Small intestine (tissue), 7 donors: ENCODE measurements around the gene PIP5KL1. TPM values are rescaled to one million over a fixed set of nuclear protein-coding genes. Genes with fewer than 3 reads are reported as not detected.

Experiments used
- DNase-seq, 2 donors: peaks; one replicate each; pipeline versions ENCODE4 v3.0.0 to v3.0.0-alpha.2; 2013
- FAIRE-seq: peaks from 2 replicates; lab custom pipeline; 2012; peaks lifted over from hg19 to GRCh38; lab: Jason Lieb, UNC
- H3K27ac ChIP-seq, 3 donors: one replicate each; pipeline ENCODE4 v1.5.1; 2013; ENCODE audit warnings: low read length in 2 of 3, mild to moderate bottlenecking in 2 of 3, control low read depth in 1 of 3, inconsistent platforms in 1 of 3, low read depth in 1 of 3, moderate library complexity in 1 of 3
- H3K27me3 ChIP-seq, 3 donors: one replicate each; pipeline ENCODE4 v1.6.1; 2013; ENCODE audit warnings: low read length in 3 of 3, inconsistent platforms in 1 of 3; ENCODE audit not compliant: control insufficient read depth in 3 of 3, insufficient read depth in 3 of 3
- H3K36me3 ChIP-seq, 3 donors: one replicate each; pipeline ENCODE4 v1.6.1; 2013; ENCODE audit warnings: low read length in 3 of 3, inconsistent platforms in 1 of 3, low read depth in 1 of 3, mild to moderate bottlenecking in 1 of 3, moderate library complexity in 1 of 3; ENCODE audit not compliant: control insufficient read depth in 3 of 3, insufficient read depth in 2 of 3
- H3K4me1 ChIP-seq, 3 donors: one replicate each; pipeline ENCODE4 v1.6.1; 2013; ENCODE audit warnings: low read length in 2 of 3, inconsistent platforms in 1 of 3, low read depth in 1 of 3, mild to moderate bottlenecking in 1 of 3, moderate library complexity in 1 of 3; ENCODE audit not compliant: control insufficient read depth in 3 of 3, insufficient read depth in 2 of 3
- H3K4me3 ChIP-seq, 3 donors: one replicate each; pipeline ENCODE4 v1.5.1; 2013; ENCODE audit warnings: low read length in 3 of 3, control low read depth in 1 of 3, inconsistent platforms in 1 of 3, low read depth in 1 of 3, mild to moderate bottlenecking in 1 of 3, moderate library complexity in 1 of 3
- H3K9me3 ChIP-seq, 2 donors: one replicate each; pipeline ENCODE4 v1.6.1; 2013; ENCODE audit warnings: low read depth in 1 of 2, low read length in 1 of 2; ENCODE audit not compliant: control insufficient read depth in 2 of 2, insufficient read depth in 1 of 2
- WGBS, 3 donors: extraction: QIAGEN DNeasy Blood & Tissue Kit; methylation state at CpG; one replicate each; pipeline ENCODE4 v1.1.7; 2013; 5-methylcytosine and 5-hydroxymethylcytosine counted together
- polyA plus RNA-seq, 4 donors: library from polyadenylated mRNA; stranded (reverse) in 3 of 4; unstranded in 1 of 4; fragments of 200-250 nt in 3 of 4; fragments of 120-200 nt in 1 of 4; gene quantifications; one replicate each; pipeline versions ENCODE4 v1.2.1 to v1.2.3, GENCODE V29; 2013
- donor health status: healthy with polysubstance abuse.
- donor health status: control.
- donor health status: control.
- donor health status: Bipolar disorder and iron deficiency.
- donor health status: healthy.

PIP5KL1 gene
- polyA plus RNA-seq, 4 donors: 0.40 to 0.81 (median 0.60) TPM; not detected in 1

DNA sequence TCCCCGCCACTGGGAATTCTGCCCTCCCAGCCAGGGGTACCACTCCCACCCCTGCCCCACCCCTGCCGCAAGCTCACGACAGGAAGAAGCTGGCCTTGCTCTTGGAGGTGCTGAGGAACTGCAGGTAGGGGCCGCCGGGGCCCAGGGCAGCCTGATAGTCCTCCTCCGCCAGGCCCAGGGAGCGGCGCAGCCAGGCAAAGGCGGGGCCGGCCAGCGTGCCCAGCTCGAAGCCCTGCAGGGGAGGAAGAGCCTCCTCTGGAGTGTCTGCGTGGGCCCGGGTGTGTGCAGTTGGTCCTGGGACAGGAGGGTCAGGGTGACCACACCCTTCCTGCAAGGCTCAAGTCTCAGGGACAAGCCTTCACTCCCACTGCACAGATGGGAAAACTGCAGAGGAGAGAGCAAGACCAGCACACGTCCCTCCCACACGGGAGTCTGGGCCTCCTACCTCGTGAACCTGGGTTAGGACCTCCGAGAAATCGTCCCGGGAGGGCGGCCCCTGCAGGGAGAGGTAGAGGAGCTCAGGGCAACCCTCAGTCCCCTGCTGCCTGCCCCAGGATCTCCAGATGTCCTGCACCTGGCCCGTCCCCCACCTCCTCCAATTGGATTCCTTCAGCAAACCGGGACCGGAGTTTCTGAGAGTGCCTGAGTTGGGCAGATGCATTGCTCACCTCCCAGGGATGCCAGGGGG is 2.4 kb downstream of the PIP5KL1 start:
- no peaks in the 10 kb centered on the region for H3K9me3 ChIP-seq
- peaks cover 3 to 70% (median 3%) of the 10 kb centered on the region in 3 donors for H3K27me3 ChIP-seq
- 9 to 24% (median 24%) methylated on average over 23 to 24 of the region's 24 CpGs for WGBS, 3 donors
- DNase-seq (peak in 1 of 2 donors; percentile 54), FAIRE-seq (no peak)
- peaks cover 4 to 30% (median 6%) of the 10 kb centered on the region in 3 donors for H3K4me1 ChIP-seq
- peak overlapping the region in 2 of 3 donors; percentile 22 to 27 for H3K4me3 ChIP-seq
- H3K27ac ChIP-seq: no peak overlapping the region
- H3K36me3 ChIP-seq: peaks cover 0 to 4% (median 0%) of the 10 kb centered on the region in 3 donors

DNA sequence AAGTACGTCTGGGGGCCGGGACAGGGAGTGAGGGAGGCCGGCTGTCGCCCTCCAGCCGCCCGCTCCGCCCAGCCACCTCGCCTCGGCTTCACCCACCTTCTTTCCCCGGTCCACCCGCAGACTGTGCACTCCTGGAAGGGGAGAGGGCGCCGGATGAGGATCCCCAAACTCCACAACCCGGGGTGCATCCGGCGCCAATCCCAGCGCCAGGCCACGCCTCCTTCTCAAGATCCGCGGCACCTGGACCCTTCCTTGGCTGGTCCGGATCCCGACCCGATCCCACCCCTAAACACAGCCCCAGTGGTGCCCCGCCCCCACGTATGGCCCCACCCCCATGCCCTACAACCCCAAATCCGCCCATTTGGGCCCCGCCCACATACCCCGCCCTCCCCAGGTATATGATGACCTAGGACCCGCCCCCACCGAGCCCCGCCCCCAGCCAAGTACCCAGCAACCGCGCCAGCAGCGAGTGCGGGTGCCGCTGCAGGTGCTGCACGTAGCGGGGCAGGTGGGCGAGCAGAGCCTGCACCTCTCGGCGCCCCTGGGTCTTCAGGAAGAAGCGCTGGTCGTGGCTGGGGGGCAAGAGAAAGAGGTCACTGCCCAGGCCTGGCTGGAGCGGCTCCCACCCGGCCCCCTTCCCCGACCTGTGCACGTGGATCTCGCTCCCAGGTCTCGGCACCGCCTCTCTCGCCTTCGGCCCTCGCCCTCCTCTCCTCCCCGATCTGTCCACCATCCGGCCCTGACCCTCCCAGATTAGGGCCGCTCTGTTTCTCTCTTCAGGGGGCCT is 3.2 kb downstream of the PIP5KL1 start:
- WGBS, 3 donors: 1 to 4% (median 2%) methylated on average over 37 to 53 of the region's 56 CpGs
- Histone ChIP-seq H3K4me3 (peak overlapping the region in 2 of 3 donors; percentile 22 to 27), H3K27me3 (peaks cover 3 to 74% (median 3%) of the 10 kb centered on the region in 3 donors), H3K27ac (no peak overlapping the region), H3K9me3 (no peaks in the 10 kb centered on the region), H3K4me1 (peaks cover 4 to 30% (median 6%) of the 10 kb centered on the region in 3 donors), H3K36me3 (no peaks in the 10 kb centered on the region)
- FAIRE-seq (no peak), DNase-seq (peak; percentile 45 to 61)

DNA sequence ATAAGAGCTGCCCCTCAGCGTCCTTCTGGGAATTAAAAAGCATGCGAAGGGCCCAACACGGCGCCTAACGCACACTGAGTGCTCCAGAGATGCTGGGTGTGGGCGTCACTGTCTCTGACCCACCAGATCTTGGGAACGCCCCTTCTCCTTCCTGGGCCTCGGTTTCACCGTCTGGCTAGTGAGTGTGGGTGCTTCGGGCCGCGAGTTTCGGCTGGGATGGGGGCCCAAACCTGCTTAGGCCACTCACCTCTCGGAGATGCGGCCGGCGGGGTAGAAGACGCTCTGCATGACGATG is 3.7 kb downstream of the PIP5KL1 start:
- no peaks in the 10 kb centered on the region for H3K36me3 ChIP-seq
- H3K27ac ChIP-seq: no peak overlapping the region
- peaks cover 4 to 32% (median 6%) of the 10 kb centered on the region in 3 donors for H3K4me1 ChIP-seq
- DNase-seq: no peak
- H3K9me3 ChIP-seq: no peaks in the 10 kb centered on the region
- 7 to 11% (median 8%) methylated on average over 15 to 19 of the region's 19 CpGs for WGBS, 3 donors
- FAIRE-seq: no peak
- peaks cover 3 to 77% (median 3%) of the 10 kb centered on the region in 3 donors for H3K27me3 ChIP-seq
- H3K4me3 ChIP-seq: peak overlapping the region in 2 of 3 donors; percentile 22 to 27

DNA sequence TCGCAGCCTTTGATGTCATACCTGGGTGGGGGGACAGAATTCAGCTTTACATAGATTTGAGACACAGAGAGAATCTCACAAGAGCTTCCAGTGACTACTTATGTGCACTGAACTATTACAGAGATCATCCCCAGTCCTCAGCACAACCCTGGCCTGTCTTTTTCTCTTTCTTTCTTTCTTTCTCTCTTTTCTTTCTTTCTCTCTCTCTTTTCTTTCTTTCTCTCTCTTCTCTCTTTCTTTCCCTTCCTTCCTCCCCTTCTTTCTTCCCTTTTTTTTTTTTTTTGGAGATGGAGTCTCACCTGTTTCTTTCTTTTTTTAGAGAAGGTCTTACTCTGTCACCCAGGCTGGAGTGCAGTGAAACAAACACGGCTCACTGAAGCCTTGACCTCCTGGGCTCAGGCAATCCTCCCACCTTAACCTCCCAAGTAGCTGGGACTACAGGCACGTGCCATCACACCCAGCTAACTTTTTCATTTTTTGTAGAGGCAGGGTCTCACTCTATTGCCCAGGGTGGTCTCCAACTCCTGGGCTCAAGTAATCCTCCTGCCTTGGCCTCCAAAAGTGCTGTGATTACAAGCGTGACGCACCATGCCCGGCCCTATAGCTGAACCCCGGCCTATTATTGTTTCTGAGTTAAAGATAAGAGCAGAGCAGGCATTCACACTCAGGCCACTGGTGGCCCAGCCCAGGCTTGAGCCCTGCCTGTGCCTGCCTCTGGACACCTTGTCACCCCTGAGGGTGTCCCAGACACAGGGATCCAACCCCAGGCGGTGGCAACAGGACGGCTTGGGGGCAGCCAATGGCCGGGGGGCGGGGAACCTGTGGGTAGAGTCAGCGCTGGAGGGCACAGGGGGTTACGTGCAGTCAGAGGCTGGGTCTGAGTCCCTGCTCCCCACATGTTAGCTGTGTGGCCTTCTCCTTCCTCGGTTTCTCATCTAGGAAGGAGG is 4.3 kb downstream of the PIP5KL1 start:
- no peak overlapping the region for H3K27ac ChIP-seq
- no peaks in the 10 kb centered on the region for H3K36me3 ChIP-seq
- no peak for FAIRE-seq
- peaks cover 4 to 30% (median 6%) of the 10 kb centered on the region in 3 donors for H3K4me1 ChIP-seq
- peaks cover 3 to 76% (median 3%) of the 10 kb centered on the region in 3 donors for H3K27me3 ChIP-seq
- no peak overlapping the region for H3K4me3 ChIP-seq
- DNase-seq: peak in 1 of 2 donors; percentile 45
- WGBS, 3 donors: 48 to 65% (median 55%) methylated on average over 14 of the region's 14 CpGs
- H3K9me3 ChIP-seq: no peaks in the 10 kb centered on the region

DNA sequence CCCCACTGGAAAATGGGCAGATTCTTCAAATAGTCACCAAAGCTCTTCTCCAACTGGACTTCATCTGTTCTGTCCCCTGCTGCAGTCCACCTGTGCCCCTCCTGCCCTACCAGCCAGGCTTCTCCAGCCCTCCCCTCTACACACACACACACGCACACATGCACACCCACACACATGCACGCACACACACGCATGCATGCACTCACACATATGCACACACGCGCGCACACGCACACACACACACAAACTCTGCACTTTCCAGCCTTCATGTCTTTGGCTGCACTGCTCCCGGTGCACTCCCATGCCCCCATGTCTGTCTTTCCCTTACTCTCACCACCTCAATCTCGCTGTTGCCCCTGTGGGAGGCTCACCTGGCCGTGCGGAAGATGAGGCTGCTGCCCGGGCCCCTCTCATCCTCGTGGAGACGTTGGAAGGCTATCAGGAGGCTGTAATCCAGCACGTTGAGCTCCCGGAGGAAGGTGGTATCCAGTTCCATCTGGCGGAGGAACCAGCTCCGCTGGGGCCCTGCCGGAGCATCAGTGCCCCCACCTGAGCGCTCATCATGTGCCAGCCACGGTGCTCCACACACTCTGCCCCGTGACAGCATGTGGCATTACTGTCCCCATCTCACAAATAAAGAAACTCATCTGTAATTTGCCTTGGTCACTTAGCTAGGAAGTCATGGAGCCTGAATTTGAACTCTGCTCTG is 5.7 kb downstream of the PIP5KL1 start:
- WGBS, 3 donors: 74 to 89% (median 80%) methylated on average over 22 of the region's 22 CpGs
- Histone ChIP-seq H3K4me1 (peaks cover 0 to 19% (median 4%) of the 10 kb centered on the region in 3 donors), H3K36me3 (no peaks in the 10 kb centered on the region), H3K27ac (no peak overlapping the region), H3K9me3 (no peaks in the 10 kb centered on the region), H3K4me3 (no peak overlapping the region), H3K27me3 (peaks cover 3 to 64% (median 3%) of the 10 kb centered on the region in 3 donors)
- DNase-seq (no peak), FAIRE-seq (no peak)

DNA sequence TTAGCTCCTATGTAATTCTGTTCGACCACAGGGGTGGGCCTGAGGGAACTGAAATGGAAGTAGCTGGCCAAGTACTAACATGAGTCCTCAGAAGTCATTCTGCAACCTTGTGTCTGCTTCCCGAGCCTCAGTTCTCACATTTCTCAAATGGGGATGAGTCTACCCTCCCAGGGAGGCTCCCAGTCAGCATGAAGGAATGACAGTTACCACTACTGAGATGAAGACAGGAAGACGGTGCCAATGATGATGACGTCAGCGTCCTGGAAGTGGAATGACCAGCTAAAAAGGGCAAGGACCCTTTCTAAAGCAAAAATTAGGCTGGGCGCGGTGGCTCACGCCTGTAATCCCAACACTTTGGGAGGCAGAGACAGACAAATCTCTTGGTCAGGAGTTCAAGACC is 6.8 kb downstream of the PIP5KL1 start:
- Histone ChIP-seq H3K27me3 (peaks cover 3 to 53% (median 3%) of the 10 kb centered on the region in 3 donors), H3K4me1 (peaks cover 0 to 19% (median 8%) of the 10 kb centered on the region in 3 donors), H3K36me3 (no peaks in the 10 kb centered on the region), H3K4me3 (no peak overlapping the region), H3K27ac (no peak overlapping the region), H3K9me3 (no peaks in the 10 kb centered on the region)
- no peak for FAIRE-seq
- DNase-seq: no peak
- WGBS, 3 donors: 65 to 79% (median 66%) methylated on average over 8 of the region's 8 CpGs

DNA sequence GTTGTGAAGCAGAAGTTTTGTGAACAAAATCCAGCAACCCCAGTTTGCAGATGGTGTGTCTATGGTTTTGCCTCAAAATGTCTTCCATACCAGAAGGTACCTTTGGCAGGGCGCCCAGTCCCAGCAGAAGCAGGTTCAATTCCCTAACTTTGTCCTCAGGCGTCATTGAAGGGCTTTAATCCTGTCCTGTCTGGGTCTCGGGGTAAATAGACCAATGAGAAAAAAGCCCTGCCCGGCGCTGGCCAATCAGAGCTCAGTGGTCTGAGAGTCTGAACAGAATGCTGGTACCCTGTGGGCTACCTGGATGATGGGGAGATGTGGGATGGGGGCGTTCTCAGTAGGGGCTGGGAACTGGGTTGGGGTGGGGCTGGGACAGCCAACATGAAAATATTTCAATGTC is 7.5 kb downstream of the PIP5KL1 start:
- no peak overlapping the region for H3K27ac ChIP-seq
- no peak for FAIRE-seq
- WGBS, 3 donors: 41 to 54% (median 49%) methylated on average over 6 of the region's 6 CpGs
- H3K9me3 ChIP-seq: no peaks in the 10 kb centered on the region
- H3K4me3 ChIP-seq: no peak overlapping the region
- H3K27me3 ChIP-seq: peaks cover 0 to 46% (median 3%) of the 10 kb centered on the region in 3 donors
- H3K36me3 ChIP-seq: no peaks in the 10 kb centered on the region
- DNase-seq: no peak
- H3K4me1 ChIP-seq: peaks cover 0 to 17% (median 13%) of the 10 kb centered on the region in 3 donors
